ENCODE results near the gene ARHGAP45.

ARHGAP45 gene

DNA sequence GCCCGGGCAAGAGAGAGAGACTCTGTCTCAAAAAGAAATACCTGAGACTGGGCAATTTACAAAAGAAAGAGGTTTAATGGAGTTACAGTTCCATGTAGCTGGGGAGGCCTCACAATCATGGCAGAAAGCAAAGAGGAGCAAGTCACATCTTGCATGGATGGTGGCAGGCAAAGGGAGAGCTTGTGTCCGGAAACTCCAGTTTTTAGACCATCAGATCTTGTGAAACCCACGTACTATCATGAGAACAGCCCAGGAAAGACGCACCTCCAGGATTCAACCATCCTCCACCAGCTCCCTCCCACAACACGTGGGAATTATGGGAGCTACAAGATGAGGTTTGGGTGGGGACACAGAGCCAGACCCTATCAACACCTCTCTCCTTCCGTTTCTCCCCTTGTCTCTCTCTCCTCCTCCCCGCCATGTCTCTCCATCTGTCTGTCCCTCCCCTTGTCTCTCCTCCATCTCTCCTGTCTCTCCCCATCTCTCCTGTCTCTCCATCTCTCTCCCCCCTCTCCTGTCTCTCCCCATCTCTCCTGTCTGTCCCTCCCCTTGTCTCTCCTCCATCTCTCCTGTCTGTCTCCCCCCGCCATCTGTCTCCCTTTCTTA is 18.2 kb downstream of the ARHGAP45 start:
- H3K23ac ChIP-seq (ENCODE audit: low read length in 2 of 2) = no peak overlapping the region
- no peak for DNase-seq
- peaks cover 23 to 44% of the 10 kb centered on the region in 2 experiments for H3K36me3 ChIP-seq (ENCODE audit: control insufficient read depth in 1 of 2, insufficient read depth in 2 of 2, low read depth in 1 of 2, low read length in 2 of 2)
- no peak overlapping the region for H3K27ac ChIP-seq (ENCODE audit: low read length, poor library complexity, severe bottlenecking)
- no peak overlapping the region for H3K4me2 ChIP-seq (ENCODE audit: low read length, poor library complexity, severe bottlenecking)
- 87% methylated on average over 6 of the region's 8 CpGs for WGBS
- no peak overlapping the region for H4K8ac ChIP-seq (ENCODE audit: low read length)
- H3K4me3 ChIP-seq (ENCODE audit: insufficient read depth in 1 of 2, low read depth in 1 of 2, low read length in 2 of 2) = no peak overlapping the region
- no peak overlapping the region for H2AFZ ChIP-seq (ENCODE audit: low read depth, low read length)
- no peak overlapping the region for H2BK5ac ChIP-seq (ENCODE audit: low read depth, low read length, poor library complexity, severe bottlenecking)
- no peaks in the 10 kb centered on the region for H3K9me3 ChIP-seq (ENCODE audit: control insufficient read depth, low read length)
- H2AK5ac ChIP-seq (ENCODE audit: low read length, severe bottlenecking) = no peak overlapping the region
- H3K79me1 ChIP-seq (replicated peaks; ENCODE audit: low read length, poor library complexity, severe bottlenecking) = peaks cover 12% of the 10 kb centered on the region
- H2BK15ac ChIP-seq (ENCODE audit: low read depth, poor library complexity, severe bottlenecking) = no peak overlapping the region
- no peak overlapping the region for H3K9ac ChIP-seq (ENCODE audit: low read length)
- H3K27me3 ChIP-seq (ENCODE audit: control insufficient read depth in 1 of 2, insufficient read depth in 1 of 2, low read length in 2 of 2) = peaks cover 0 to 9% of the 10 kb centered on the region in 2 experiments
- no peak overlapping the region for H4K91ac ChIP-seq (ENCODE audit: low read length)
- H2BK120ac ChIP-seq (ENCODE audit: low read depth, low read length) = no peak overlapping the region
- no peak overlapping the region for H3K18ac ChIP-seq (ENCODE audit: low read depth in 1 of 2, low read length in 2 of 2)
- no peak overlapping the region for H3K4ac ChIP-seq (ENCODE audit: low read depth in 1 of 2, low read length in 2 of 2)
- H3K4me1 ChIP-seq (ENCODE audit: control insufficient read depth, insufficient read depth, low read depth, low read length) = peaks cover 24% of the 10 kb centered on the region
- no peak overlapping the region for H3K14ac ChIP-seq (ENCODE audit: low read length in 2 of 2)
- H2BK12ac ChIP-seq (ENCODE audit: low read length in 2 of 2) = no peak overlapping the region

- WGBS = 89% methylated on average over 37 of the region's 38 CpGs
- no peak overlapping the region for H3K4me2 ChIP-seq (ENCODE audit: low read length, poor library complexity, severe bottlenecking)
- peaks cover 26 to 50% of the 10 kb centered on the region in 2 experiments for H3K36me3 ChIP-seq (ENCODE audit: control insufficient read depth in 1 of 2, insufficient read depth in 2 of 2, low read depth in 1 of 2, low read length in 2 of 2)
- no peak overlapping the region for H3K23ac ChIP-seq (ENCODE audit: low read length in 2 of 2)
- H4K91ac ChIP-seq (ENCODE audit: low read length) = no peak overlapping the region
- H2BK5ac ChIP-seq (ENCODE audit: low read depth, low read length, poor library complexity, severe bottlenecking) = no peak overlapping the region
- no peak overlapping the region for H2BK12ac ChIP-seq (ENCODE audit: low read length in 2 of 2)
- H3K14ac ChIP-seq (ENCODE audit: low read length in 2 of 2) = no peak overlapping the region
- peaks cover 0 to 9% of the 10 kb centered on the region in 2 experiments for H3K27me3 ChIP-seq (ENCODE audit: control insufficient read depth in 1 of 2, insufficient read depth in 1 of 2, low read length in 2 of 2)
- peaks cover 15% of the 10 kb centered on the region for H3K79me1 ChIP-seq (replicated peaks; ENCODE audit: low read length, poor library complexity, severe bottlenecking)
- H3K18ac ChIP-seq (ENCODE audit: low read depth in 1 of 2, low read length in 2 of 2) = no peak overlapping the region
- no peak overlapping the region for H2BK120ac ChIP-seq (ENCODE audit: low read depth, low read length)
- peaks cover 24% of the 10 kb centered on the region for H3K4me1 ChIP-seq (ENCODE audit: control insufficient read depth, insufficient read depth, low read depth, low read length)
- no peak overlapping the region for H3K27ac ChIP-seq (ENCODE audit: low read length, poor library complexity, severe bottlenecking)
- no peaks in the 10 kb centered on the region for H3K9me3 ChIP-seq (ENCODE audit: control insufficient read depth, low read length)
- H2AFZ ChIP-seq (ENCODE audit: low read depth, low read length) = no peak overlapping the region
- H2AK5ac ChIP-seq (ENCODE audit: low read length, severe bottlenecking) = no peak overlapping the region
- no peak overlapping the region for H2BK15ac ChIP-seq (ENCODE audit: low read depth, poor library complexity, severe bottlenecking)
- no peak overlapping the region for H3K4ac ChIP-seq (ENCODE audit: low read depth in 1 of 2, low read length in 2 of 2)
- no peak for DNase-seq
- no peak overlapping the region for H3K4me3 ChIP-seq (ENCODE audit: insufficient read depth in 1 of 2, low read depth in 1 of 2, low read length in 2 of 2)
- H3K9ac ChIP-seq (ENCODE audit: low read length) = no peak overlapping the region
- no peak overlapping the region for H4K8ac ChIP-seq (ENCODE audit: low read length)
Observed at GRCh38 chr19:1085676-1086442, 18.9 kb downstream of the ARHGAP45 start.

DNA sequence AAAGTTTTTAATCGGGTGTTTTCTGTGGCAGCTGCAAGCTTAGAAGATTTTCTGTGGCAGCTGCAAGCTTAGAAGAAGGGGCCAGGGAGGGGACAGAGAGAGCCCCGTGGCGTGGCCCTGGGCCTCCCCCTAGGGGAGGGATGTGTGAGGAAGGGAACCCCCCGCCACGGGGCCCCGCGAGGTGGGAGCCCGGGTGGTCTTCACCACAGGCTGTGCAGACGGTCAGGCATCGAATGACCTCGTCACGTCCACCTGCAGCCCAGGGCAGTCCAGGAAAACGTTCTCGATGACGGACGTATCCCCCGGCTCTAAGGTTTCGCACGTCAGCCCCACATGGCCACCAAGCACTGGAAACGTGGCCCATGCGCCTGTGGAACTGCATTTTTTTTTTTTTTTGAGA is 19.6 kb downstream of the ARHGAP45 start:
- H3K4me1 ChIP-seq (ENCODE audit: control insufficient read depth, insufficient read depth, low read depth, low read length) = peaks cover 24% of the 10 kb centered on the region
- no peak overlapping the region for H2BK120ac ChIP-seq (ENCODE audit: low read depth, low read length)
- no peak overlapping the region for H2BK12ac ChIP-seq (ENCODE audit: low read length in 2 of 2)
- H4K91ac ChIP-seq (ENCODE audit: low read length) = no peak overlapping the region
- no peak overlapping the region for H3K4me3 ChIP-seq (ENCODE audit: insufficient read depth in 1 of 2, low read depth in 1 of 2, low read length in 2 of 2)
- DNase-seq = no peak
- no peak overlapping the region for H2AK5ac ChIP-seq (ENCODE audit: low read length, severe bottlenecking)
- 90% methylated on average over 21 of the region's 21 CpGs for WGBS
- H3K9ac ChIP-seq (ENCODE audit: low read length) = no peak overlapping the region
- no peak overlapping the region for H2BK15ac ChIP-seq (ENCODE audit: low read depth, poor library complexity, severe bottlenecking)
- H3K14ac ChIP-seq (ENCODE audit: low read length in 2 of 2) = no peak overlapping the region
- H3K27ac ChIP-seq (ENCODE audit: low read length, poor library complexity, severe bottlenecking) = no peak overlapping the region
- H3K23ac ChIP-seq (ENCODE audit: low read length in 2 of 2) = no peak overlapping the region
- H4K8ac ChIP-seq (ENCODE audit: low read length) = no peak overlapping the region
- no peaks in the 10 kb centered on the region for H3K9me3 ChIP-seq (ENCODE audit: control insufficient read depth, low read length)
- H3K36me3 ChIP-seq (ENCODE audit: control insufficient read depth in 1 of 2, insufficient read depth in 2 of 2, low read depth in 1 of 2, low read length in 2 of 2) = peaks cover 30 to 58% of the 10 kb centered on the region in 2 experiments
- no peak overlapping the region for H2BK5ac ChIP-seq (ENCODE audit: low read depth, low read length, poor library complexity, severe bottlenecking)
- H3K27me3 ChIP-seq (ENCODE audit: control insufficient read depth in 1 of 2, insufficient read depth in 1 of 2, low read length in 2 of 2) = peaks cover 0 to 6% of the 10 kb centered on the region in 2 experiments
- peaks cover 21% of the 10 kb centered on the region for H3K79me1 ChIP-seq (replicated peaks; ENCODE audit: low read length, poor library complexity, severe bottlenecking)
- H3K4me2 ChIP-seq (ENCODE audit: low read length, poor library complexity, severe bottlenecking) = no peak overlapping the region
- no peak overlapping the region for H3K4ac ChIP-seq (ENCODE audit: low read depth in 1 of 2, low read length in 2 of 2)
- H2AFZ ChIP-seq (ENCODE audit: low read depth, low read length) = no peak overlapping the region
- no peak overlapping the region for H3K18ac ChIP-seq (ENCODE audit: low read depth in 1 of 2, low read length in 2 of 2)

- 93% methylated on average over 27 of the region's 27 CpGs for WGBS
- H3K79me1 ChIP-seq (replicated peaks; ENCODE audit: low read length, poor library complexity, severe bottlenecking) = peaks cover 27% of the 10 kb centered on the region
- no peak overlapping the region for H3K27ac ChIP-seq (ENCODE audit: low read length, poor library complexity, severe bottlenecking)
- H2BK120ac ChIP-seq (ENCODE audit: low read depth, low read length) = no peak overlapping the region
- H2BK12ac ChIP-seq (ENCODE audit: low read length in 2 of 2) = no peak overlapping the region
- peaks cover 16% of the 10 kb centered on the region for H3K4me1 ChIP-seq (ENCODE audit: control insufficient read depth, insufficient read depth, low read depth, low read length)
- no peak overlapping the region for H3K9ac ChIP-seq (ENCODE audit: low read length)
- no peak overlapping the region for H2AFZ ChIP-seq (ENCODE audit: low read depth, low read length)
- H3K27me3 ChIP-seq (ENCODE audit: control insufficient read depth in 1 of 2, insufficient read depth in 1 of 2, low read length in 2 of 2) = peaks cover 0 to 1% of the 10 kb centered on the region in 2 experiments
- no peak overlapping the region for H3K4me3 ChIP-seq (ENCODE audit: insufficient read depth in 1 of 2, low read depth in 1 of 2, low read length in 2 of 2)
- peaks cover 37 to 70% of the 10 kb centered on the region in 2 experiments for H3K36me3 ChIP-seq (ENCODE audit: control insufficient read depth in 1 of 2, insufficient read depth in 2 of 2, low read depth in 1 of 2, low read length in 2 of 2)
- H2BK5ac ChIP-seq (ENCODE audit: low read depth, low read length, poor library complexity, severe bottlenecking) = no peak overlapping the region
- no peak overlapping the region for H4K8ac ChIP-seq (ENCODE audit: low read length)
- no peak overlapping the region for H2AK5ac ChIP-seq (ENCODE audit: low read length, severe bottlenecking)
- H3K23ac ChIP-seq (ENCODE audit: low read length in 2 of 2) = no peak overlapping the region
- DNase-seq = no peak
- no peak overlapping the region for H3K14ac ChIP-seq (ENCODE audit: low read length in 2 of 2)
- no peak overlapping the region for H3K4me2 ChIP-seq (ENCODE audit: low read length, poor library complexity, severe bottlenecking)
- H4K91ac ChIP-seq (ENCODE audit: low read length) = no peak overlapping the region
- H3K18ac ChIP-seq (ENCODE audit: low read depth in 1 of 2, low read length in 2 of 2) = no peak overlapping the region
- H3K9me3 ChIP-seq (ENCODE audit: control insufficient read depth, low read length) = no peaks in the 10 kb centered on the region
- no peak overlapping the region for H2BK15ac ChIP-seq (ENCODE audit: low read depth, poor library complexity, severe bottlenecking)
- H3K4ac ChIP-seq (ENCODE audit: low read depth in 1 of 2, low read length in 2 of 2) = no peak overlapping the region
Observed at GRCh38 chr19:1087813-1088415, 20.9 kb downstream of the ARHGAP45 start.

All from mesenchymal stem cell (in vitro differentiated cells and primary cell).